ENCODE measurements around the gene NDUFA8.

Gene NDUFA8

GRCh38 chr9:122159026-122159924 is at the start of gene NDUFA8, which contains the start of gene MORN5:
TSS of gene NDUFA8 (minus strand) at chr9:122159779. CDS start at chr9:122159677, 102 bp downstream.
TSS of gene MORN5 (plus strand) at chr9:122159908. CDS start at chr9:122159973, 65 bp downstream.
- peak within 1 kb of the TSS; percentile 65 for H3K9ac ChIP-seq
- H3K79me2 ChIP-seq (ENCODE audit: insufficient read depth, low read depth): peaks cover 23% of the 10 kb centered on the region; the same call in 1 of the 2 replicates
- peak within 1 kb of the TSS; percentile 68 for H3K4me2 ChIP-seq
- no peaks in the 10 kb centered on the region for H3K27me3 ChIP-seq (ENCODE audit: insufficient read depth, low read depth)
- H2AFZ ChIP-seq (ENCODE audit: low read depth): peak within 1 kb of the TSS; percentile 88
- no peak within 1 kb of the TSS for H3K4me3 ChIP-seq (IDR thresholded peaks at IDR 0.05; ENCODE audit: insufficient read depth, low read depth, low read length)
- no peaks in the 10 kb centered on the region for H4K20me1 ChIP-seq (ENCODE audit: insufficient read depth)
- TF ChIP-seq CTCF (conservative IDR thresholded peaks at IDR 0.05; ENCODE audit: low read depth, low read length): no peak
- no peaks in the 10 kb centered on the region for H3K36me3 ChIP-seq (ENCODE audit: insufficient read depth)
- H3K4me1 ChIP-seq (ENCODE audit: low read depth, poor library complexity, severe bottlenecking): peaks cover 12% of the 10 kb centered on the region
- H3K27ac ChIP-seq: peak within 1 kb of the TSS; percentile 19

- Histone ChIP-seq H3K27ac (no peak overlapping the region), H3K4me3 (IDR thresholded peaks at IDR 0.05; ENCODE audit: insufficient read depth, low read depth, low read length) (no peak overlapping the region), H3K27me3 (ENCODE audit: insufficient read depth, low read depth) (no peaks in the 10 kb centered on the region), H4K20me1 (ENCODE audit: insufficient read depth) (no peaks in the 10 kb centered on the region), H3K36me3 (ENCODE audit: insufficient read depth) (no peaks in the 10 kb centered on the region), H2AFZ (ENCODE audit: low read depth) (no peak overlapping the region), H3K4me1 (ENCODE audit: low read depth, poor library complexity, severe bottlenecking) (no peaks in the 10 kb centered on the region), H3K9ac (no peak overlapping the region), H3K79me2 (ENCODE audit: insufficient read depth, low read depth) (no peaks in the 10 kb centered on the region), H3K4me2 (no peak overlapping the region)
- no peak for TF ChIP-seq CTCF (conservative IDR thresholded peaks at IDR 0.05; ENCODE audit: low read depth, low read length)
Observed at GRCh38 chr9:122207096-122207495, 47.5 kb upstream of the NDUFA8 start.

GRCh38 chr9:122206118-122207046 is 46.8 kb upstream of the NDUFA8 start:
- Histone ChIP-seq H3K4me1 (ENCODE audit: low read depth, poor library complexity, severe bottlenecking) (no peaks in the 10 kb centered on the region), H3K27ac (no peak overlapping the region)
- TF ChIP-seq CTCF (conservative IDR thresholded peaks at IDR 0.05; ENCODE audit: low read depth, low read length): no peak

GRCh38 chr9:122205176-122205575 is 45.6 kb upstream of the NDUFA8 start:
- Histone ChIP-seq H3K9ac (no peak overlapping the region), H3K36me3 (ENCODE audit: insufficient read depth) (no peaks in the 10 kb centered on the region), H3K4me3 (IDR thresholded peaks at IDR 0.05; ENCODE audit: insufficient read depth, low read depth, low read length) (no peak overlapping the region), H3K27ac (no peak overlapping the region), H3K27me3 (ENCODE audit: insufficient read depth, low read depth) (no peaks in the 10 kb centered on the region), H3K4me1 (ENCODE audit: low read depth, poor library complexity, severe bottlenecking) (no peaks in the 10 kb centered on the region), H4K20me1 (ENCODE audit: insufficient read depth) (no peaks in the 10 kb centered on the region), H2AFZ (ENCODE audit: low read depth) (no peak overlapping the region), H3K4me2 (no peak overlapping the region), H3K79me2 (ENCODE audit: insufficient read depth, low read depth) (no peaks in the 10 kb centered on the region)
- TF ChIP-seq CTCF (conservative IDR thresholded peaks at IDR 0.05; ENCODE audit: low read depth, low read length): no peak

More at GRCh38 chr9:122206118-122207046, 46.8 kb upstream of the NDUFA8 start:
- Histone ChIP-seq H3K9ac (no peak overlapping the region), H2AFZ (ENCODE audit: low read depth) (no peak overlapping the region), H3K4me2 (no peak overlapping the region), H3K4me3 (IDR thresholded peaks at IDR 0.05; ENCODE audit: insufficient read depth, low read depth, low read length) (no peak overlapping the region), H4K20me1 (ENCODE audit: insufficient read depth) (no peaks in the 10 kb centered on the region), H3K36me3 (ENCODE audit: insufficient read depth) (no peaks in the 10 kb centered on the region), H3K79me2 (ENCODE audit: insufficient read depth, low read depth) (no peaks in the 10 kb centered on the region), H3K27me3 (ENCODE audit: insufficient read depth, low read depth) (no peaks in the 10 kb centered on the region)

All from KMS-11 (cell line).